Effector CD4-positive, alpha-beta T cell (primary cell): ENCODE results near the gene ZNF117.
"Not testable (repeated sequence)": the region's sequence is repeated elsewhere in the genome, so short reads cannot be mapped to it uniquely, and the experiment has no call there.

Experiments used
- DNase-seq: peaks from one replicate; pipeline ENCODE4 v3.0.0-alpha.2; 2020
- total RNA-seq: gene quantifications from one replicate; lab custom pipeline; 2026; lab: John Stamatoyannopoulos, UW

ZNF117 gene
- 11.3 reads per million, percentile 34 among the genes with 10 or more reads in this experiment for total RNA-seq

DNA sequence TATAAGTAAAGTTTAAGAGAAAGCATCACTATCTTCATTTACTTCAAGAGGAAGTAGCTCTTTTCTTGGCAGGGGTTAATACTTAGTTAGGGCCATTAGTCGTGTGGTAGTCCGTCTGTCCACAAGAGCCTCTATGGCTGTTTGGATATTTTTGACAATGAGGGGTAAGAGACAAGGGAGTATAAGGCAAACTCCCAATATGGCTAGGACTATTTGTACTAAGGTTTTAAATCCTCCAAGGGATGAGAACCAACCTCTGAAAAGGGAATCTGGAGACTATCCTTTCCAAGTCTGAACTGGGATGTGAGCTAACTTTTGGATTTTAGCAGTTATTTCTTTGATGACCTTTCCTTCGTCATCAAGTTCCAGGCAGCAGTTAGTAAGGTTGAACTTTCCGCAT, at the start of gene ZNF117:
TSS of gene ZNF117 (minus strand) at position 101 of the 400 bp plus-strand sequence.
- DNase-seq = no peak

DNA sequence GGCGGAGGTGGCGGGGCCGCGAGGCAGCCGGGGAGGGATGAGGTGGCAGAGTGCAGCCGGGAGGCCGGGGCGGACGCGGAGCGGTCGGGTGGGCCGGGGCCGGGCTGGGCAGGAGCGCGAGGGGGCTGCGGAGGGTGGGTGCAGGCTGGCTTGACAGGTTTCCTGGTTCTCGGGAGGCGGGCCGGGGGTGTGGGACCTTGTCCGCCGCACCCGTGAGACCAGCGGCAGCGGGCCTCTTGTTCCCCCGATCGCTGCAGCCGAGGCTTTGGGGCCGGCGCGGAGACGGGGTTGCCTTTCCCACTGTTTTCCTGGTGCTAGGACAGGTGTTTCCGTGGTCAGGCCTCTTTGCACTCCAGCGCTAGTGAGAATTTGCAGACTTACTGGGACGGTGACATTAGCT, 47.9 kb upstream of the ZNF117 start:
- DNase-seq = peak; percentile 13

DNA sequence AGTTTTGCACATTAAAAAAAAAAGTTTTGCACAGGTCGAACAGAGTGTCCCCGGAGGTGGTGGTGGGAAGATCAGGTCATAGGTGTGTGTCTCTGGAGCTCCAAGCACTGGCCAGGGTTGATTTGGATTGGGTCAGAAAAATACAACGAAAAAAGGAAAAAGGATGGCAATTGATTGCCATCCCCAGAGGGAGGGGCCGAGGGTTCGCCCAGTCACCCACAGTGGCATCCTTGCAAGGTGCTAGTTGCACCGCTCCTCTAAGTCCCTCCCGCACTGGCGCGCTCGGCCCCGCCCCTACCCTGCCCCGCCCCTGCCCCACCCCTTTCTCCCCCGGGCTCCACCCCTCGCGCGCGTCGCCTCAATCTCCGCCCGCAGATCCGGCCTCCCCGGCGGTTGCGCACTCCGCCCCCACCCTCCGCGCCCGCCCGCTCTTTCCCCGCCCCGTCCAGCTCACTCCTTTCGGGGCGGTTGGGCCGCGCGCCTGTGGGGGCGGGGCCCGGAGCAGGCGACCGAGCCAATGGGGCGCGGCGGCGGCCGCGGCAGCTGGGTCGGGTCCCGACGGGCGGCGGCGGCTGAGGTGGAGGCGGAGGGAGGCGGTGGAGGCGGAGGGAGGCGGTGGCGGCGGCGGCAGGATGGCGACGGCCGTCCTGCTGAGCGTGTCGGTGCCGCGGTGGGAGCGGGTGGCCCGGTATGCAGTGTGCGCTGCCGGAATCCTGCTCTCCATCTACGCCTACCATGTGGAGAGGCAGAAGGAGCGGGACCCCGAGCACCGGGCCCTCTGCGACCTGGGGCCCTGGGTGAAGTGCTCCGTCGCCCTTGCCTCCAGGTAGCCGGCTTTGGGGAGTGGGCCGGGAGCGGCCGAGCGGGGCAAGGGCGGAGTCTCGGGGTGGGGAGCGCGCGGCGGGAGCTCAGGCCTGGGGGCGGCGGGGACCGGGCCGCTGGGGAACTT, 47.2 kb upstream of the ZNF117 start:
- DNase-seq = peak; percentile 86

DNA sequence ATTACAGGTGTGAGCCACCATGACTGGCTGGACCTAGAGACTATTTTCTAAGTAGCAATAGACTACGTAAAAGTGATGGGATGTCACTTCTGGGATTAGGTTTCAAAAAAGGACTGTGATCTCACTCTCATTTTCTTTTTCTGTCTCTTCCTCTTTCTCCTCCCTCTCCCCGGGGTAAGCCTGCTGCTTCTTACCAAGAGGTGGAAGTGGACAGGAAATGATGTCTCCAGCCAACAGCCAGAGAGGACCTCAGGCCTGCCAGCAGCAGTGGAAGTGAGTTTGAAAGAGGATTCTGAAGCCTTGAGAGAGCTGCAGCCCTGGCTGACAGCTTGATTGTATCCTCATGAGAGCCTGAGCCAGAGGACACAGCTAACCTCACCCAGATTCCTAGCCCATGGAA, 45.7 kb upstream of the ZNF117 start:
- DNase-seq = not testable (repeated sequence)

DNA sequence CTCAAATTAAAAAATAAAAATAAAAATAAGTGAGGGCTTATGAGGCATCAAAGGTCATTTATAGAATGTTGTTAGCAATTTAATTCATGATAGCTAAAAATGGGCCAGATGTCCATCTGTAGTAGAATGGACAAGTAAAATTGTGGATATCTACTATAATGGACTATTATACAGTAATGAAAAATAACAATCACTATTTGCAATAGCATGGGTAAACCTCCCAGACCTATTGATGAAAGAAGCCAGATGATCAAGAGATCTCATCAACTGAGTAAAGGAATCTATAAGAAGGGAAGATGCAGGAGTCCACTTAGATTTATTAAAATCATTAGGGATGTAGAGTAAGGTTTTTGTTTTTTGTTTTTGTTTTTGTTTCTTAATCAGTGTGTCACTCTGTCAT, 44.6 kb upstream of the ZNF117 start:
- DNase-seq = not testable (repeated sequence)

DNA sequence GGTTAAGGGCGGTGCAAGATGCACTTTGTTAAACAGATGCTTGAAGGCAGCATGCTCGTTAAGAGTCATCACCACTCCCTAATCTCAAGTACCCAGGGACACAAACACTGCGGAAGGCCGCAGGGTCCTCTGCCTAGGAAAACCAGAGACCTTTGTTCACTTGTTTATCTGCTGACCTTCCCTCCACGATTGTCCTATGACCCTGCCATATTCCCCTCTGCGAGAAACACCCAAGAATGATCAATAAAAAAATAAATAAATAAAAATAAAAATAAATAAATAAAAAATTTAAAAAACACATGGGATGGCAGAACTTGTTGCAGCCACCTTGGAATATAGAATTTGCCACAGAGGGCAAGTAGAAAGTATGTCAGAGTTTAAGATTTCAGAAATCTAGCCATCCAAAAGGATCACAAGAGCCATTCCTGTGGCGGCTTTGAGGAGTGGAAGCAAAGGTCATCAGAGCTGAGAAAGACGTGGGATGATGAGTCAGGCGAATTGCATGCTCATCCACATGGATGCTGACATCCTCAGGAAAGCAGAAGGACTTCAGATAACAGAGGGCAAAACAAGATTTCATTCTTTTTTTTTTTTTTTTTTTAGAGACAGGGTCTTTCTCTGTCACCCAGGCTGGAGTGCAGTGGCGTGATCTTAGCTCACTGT, 43.4 kb upstream of the ZNF117 start:
- not testable (repeated sequence) for DNase-seq

DNA sequence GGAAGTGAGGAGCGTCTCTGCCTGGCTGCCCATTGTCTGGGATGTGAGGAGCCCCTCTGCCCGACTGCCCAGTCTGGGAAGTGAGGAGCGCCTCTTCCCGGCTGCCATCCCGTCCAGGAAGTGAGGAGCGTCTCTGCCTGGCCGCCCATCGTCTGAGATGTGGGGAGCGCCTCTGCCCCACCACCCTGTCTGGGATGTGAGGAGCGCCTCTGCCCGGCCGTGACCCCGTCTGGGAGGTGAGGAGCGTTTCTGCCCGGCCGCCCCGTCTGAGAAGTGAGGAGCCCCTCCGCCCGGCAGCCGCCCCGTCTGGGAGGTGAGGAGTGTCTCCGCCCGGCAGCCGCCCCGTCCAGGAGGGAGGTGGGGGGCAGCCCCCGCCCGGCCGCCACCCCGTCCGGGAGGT, 42.6 kb upstream of the ZNF117 start:
- DNase-seq = not testable (repeated sequence)

DNA sequence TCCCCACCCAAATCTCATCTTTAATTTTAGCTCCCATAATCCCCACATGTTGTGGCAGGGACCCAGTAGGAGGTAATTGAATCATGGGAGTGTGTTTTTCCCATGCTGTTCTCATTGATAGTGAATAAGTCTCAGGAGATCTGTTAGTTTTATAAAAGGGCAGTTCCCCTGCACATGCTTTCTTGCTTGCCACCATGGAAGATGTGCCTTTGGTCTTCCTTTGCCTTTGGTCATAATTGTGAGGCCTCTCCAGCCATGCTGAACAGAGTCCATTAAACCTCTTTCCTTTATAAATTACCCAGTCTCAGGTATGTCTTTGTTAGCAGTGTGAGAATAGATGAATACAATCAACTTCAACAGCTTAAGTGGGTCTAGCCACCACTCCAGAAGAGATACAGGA, 34.2 kb upstream of the ZNF117 start:
- DNase-seq = not testable (repeated sequence)

DNA sequence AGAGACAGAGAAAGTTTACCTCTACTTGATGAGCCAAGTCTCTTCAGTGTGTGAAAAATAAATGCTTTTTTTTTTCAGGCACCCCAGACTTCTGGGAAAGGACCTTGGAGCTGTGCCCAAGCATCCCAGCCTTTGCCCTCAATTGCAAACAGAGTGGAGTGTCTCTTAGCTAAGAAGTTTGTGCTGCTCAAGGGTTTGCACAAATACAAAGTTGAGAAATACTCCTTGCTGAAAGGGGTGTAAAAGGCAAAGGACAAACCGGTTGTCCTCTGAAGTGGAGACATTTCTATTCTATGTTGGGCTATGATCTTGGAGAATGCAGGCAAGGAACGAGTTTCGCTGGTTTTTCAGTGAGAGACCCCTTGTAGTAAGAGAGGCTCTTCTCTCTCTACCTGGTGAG, 30.1 kb upstream of the ZNF117 start:
- not testable (repeated sequence) for DNase-seq

DNA sequence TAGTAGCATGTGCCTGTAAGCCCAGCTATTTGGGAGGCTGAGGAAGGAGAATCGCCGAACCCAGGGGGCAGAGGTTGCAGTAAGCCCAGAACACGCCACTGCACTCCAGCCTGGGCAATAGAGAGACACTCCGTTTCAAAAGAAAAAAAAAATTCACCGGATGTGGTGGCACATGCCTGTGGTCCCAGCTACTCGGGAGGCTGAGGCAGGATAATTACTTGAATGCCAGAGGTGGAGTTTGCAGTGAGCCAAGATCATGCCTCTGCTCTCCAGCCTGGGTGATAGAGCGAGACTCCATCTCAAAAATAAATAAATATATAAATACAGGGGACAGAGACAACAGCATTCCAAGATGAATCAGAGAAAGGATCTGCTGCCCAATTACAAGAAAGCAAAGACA, 19.0 kb upstream of the ZNF117 start:
- DNase-seq = not testable (repeated sequence)

DNA sequence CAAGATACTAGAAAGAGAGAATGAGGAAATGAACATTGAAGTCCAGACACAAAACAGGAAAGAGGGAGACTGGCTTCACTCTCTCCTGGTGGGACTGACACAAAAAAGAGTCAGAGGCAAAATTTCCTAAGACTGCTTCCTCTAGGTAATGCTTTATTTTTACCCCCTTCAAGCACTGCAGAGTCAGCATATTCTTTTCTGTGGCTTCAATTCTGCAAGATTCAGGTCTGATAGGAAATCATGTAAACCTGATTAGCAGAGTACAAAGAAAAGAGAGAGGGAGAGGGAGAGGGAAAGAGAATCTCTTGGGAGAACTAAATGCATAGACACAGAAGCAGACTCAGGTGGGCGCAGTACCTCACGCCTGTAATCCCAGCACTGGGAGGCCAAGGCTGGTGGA, 18.6 kb upstream of the ZNF117 start:
- not testable (repeated sequence) for DNase-seq

DNA sequence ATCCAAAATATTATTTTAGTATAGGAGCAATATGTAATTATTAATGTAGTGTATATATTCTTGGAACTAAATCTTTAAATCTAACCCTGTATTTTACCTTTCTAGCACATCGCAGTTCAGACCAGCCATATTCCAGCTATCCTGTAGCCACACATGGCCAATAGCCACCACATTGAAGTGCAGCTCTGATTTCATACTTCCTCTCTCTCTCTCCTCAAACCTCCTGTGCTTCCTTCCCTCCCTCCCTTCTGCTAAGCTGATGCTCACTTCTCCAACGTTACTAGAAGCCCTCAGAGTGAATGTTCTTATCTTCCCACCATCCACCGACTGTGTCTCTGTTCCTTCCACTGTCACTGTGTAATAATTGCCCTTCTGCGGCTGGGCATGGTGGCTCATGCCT, 16.2 kb upstream of the ZNF117 start:
- not testable (repeated sequence) for DNase-seq

DNA sequence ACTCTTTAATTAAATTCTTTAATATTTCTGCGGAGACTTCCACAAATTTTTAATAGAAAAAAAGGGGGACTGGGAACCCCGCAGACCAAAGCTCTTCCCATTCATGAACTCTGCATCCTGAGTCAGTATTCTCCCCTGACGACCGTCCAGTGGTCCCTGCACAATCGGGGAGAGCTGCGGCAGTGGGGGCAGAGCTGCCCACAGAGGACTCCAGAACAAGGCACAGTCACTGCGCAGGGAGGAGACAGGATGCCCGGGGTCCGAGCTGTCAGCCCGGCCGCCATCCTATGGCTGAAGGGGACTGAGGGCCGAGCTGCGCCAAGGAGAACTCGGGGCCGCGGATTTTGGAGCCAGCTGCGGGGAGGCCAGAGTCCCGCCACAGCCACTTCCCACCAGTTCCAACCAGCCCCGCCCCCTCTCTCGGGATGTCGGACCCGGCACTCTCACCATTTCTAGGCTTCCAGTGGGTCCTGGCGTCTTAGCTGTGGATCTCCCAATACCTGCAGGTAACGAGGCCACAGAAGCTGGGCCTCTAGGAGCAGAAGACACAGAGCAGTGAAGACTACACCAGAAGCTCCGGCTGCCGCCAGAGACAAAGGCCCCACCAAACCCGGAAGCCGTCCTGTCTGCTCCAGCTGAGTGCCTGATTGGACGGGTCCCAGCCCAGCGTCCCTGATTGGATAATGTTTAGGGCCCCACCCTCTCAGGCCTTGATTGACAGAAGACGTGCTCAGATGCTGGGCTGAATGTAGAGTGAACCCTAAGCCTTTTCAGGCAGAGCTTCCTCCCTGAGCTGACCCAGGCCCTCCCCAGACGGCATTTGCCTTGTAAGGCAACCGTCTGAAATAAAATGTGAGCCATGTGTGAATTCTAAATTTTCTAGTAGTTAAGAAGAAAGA, 15.5 kb upstream of the ZNF117 start, which contains the start of gene ERV3-1:
TSS of gene ERV3-1 (minus strand) at position 594 of the 899 bp plus-strand sequence. CDS start 13,661 bp downstream, outside the sequence.
- peak; percentile 91 for DNase-seq

DNA sequence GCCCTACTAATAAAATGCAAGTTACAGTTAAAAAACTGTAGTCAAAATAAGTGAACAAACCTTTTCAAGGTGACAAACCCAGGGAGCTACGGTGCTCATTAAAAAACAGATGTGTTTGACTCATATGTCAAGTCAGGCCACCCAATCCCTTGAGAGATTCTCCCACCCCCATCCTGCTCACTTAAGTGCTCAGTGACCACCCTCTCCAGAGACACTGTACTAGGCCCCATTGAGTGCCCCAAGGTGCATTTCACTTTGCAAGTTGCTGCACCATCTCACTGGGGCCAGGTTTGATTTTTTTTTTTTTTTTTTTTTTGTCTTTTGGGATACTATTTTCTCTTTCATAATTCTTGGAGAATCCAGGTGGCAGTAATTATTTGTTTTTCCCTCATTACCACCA, 13.7 kb upstream of the ZNF117 start:
- no peak for DNase-seq

DNA sequence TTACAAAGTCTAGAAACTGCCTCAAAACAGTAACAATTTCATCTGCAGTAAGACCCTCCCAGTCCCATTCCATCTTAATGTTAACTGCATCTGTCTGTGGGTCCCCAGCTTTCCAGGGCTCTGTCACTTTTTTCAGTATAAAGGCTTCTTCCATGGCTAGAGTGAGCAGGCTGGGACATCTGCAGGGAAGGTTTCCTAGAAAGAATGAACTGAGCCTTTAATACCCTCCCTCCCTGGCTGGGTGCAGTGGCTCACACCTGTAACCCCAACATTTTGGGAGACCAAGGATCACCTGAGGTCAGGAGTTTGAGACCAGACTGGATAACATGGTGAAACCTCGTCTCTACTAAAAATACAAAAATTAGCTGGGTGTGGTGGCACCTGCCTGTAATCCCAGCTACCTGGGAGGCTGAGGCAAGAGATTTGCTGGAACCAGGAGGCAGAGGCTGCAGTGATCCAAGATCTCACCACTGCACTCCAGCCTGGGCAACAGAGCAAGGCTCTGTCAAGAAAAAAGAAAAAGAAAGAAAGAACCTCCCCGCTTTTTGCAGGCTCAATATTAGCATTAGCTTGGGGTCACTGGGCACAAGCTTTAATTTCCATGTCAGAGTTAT, 12.2 kb upstream of the ZNF117 start:
- no peak for DNase-seq

DNA sequence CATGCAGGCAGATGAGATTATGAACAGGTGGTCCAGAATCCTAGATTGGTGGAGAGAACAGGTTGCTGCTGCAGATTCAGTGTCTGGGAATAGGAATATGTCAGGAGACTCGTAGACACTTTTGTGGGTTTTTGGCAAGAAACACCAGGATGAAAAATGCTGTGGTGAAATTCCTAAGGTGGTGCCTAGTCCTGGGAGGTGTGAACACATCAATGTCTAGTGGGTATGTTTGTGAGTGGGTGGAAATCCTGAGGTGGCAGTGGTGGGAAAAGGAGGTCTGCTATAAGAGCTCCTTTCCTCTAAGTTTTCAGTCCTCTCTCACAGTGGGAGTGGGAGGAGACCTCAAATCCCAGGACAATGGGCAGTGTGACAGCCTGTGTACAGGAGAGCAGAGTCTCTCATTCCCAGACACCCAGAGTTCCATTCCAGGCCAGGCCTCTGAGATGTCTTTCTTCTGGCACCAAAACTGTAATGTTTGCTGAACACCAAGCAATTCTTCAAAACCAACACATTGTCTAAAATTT, 10.5 kb upstream of the ZNF117 start:
- DNase-seq = no peak

DNA sequence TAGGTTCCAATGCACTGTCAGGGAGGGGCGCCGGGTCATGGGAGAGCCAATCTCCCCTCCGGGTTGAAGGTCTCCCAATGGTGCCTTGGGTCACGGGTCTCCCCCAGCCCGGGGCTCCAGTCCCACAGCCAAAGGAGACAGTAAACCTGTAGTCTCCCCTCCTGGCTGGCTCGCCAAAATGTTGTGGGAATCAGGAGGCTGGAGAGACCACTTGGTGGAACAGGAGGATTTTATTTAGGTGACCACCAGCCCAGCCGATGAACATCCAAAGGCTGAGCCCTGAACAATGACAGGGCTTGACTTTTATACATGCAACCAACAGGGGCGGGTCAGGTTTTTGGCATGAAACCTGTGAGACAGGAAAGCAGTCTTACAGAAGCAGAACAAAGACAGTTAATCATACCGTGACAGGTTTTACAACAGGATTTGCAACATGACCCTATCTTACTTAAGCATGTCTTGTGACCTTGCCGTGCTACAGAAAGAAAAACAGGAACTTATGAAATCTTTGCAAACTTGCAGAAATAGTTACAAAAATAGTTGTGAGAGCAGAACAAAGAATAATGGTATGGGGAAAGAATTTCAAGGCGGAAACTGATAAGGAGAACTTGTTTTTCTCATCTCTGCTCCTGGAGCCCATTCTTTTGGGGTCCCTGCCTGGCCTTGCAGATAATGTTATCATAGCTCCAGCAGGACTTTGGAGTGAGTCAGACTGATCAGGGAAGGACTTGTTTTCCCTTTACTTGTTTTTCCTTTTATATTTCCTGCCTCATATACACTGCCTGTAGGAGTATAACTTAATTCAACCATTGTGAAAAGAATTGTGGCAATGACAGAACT, 8.5 kb upstream of the ZNF117 start:
- no peak for DNase-seq

DNA sequence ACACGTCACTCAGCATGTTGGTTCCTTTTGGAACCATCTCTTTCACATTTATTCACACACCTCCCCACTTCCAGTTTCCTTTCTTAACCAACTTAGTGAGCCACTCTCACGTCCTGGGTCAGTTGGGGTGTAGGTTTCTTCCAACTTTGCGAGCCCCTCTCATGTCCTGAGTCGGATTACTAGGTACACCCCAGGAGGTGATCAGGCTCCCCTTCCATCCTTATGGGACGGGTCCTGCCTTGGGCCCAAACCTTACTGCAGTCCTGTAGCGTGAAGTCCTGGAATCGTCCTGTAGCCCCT, 8.0 kb upstream of the ZNF117 start:
- no peak for DNase-seq

DNA sequence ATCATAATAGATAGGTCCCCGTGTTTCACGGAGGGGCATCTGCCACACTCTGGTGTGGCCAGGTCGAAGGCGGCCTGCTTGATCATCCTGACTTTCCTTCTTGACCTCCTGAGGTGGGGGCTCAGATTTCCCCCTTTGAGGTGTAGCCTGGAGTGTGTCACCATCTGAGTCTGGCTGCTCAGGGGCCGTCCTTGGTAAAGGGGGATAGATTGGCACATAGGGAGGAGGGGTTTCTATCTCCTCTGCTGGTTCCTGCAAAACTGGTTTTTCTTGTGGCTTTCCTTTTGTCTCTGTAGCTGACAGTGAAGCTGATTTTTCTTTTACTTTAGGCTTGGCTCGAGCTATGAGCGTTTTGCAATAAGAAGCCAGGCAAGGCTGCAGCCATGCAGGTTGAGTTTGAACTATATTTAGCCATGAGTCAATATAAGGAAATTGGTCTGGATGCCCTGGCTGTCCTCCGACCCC, 7.1 kb upstream of the ZNF117 start:
- DNase-seq = no peak

DNA sequence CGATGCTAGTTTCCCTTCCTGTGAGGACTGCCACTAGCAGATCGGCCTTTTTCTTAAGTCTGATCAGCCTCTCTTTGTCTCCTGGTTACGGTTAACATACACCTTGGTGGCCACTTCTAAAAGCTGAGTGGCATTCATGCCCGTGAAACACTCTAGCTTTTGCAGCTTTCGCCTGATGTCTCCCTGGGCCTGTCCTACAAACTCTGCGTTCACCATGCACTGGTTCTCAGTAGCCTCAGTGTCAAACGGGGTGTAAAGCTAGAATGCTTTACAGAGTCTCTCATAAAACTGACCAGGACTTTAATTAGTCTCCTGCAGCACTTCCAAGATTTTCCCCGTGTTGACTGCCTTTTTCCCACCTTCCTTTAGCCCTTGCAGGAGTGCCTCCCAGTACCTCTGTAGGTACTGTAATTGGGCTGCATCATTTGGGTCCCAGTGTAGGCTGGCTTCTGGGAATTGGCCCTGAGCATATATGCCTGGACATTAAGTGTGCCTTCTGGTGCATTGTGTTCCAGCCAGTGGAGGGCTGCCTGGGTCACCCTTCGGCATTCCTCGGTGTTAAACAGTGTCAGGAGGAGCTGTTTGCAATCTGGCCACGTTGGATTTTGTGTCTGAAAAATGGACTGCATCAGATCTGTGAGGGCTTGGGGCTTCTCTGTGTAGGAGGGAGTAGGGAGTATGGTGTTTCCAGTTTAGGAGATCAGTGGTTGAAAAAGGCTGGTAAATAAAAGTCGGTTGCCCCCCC, 6.5 kb upstream of the ZNF117 start:
- no peak for DNase-seq
